GM12801 (cell line): Measurements from ENCODE around the gene ZSWIM9.

ENCODE experiments used
- CTCF ChIP-seq: IDR thresholded peaks from one replicate; pipeline ENCODE4 v1.5.1; 2011; ENCODE audit warnings: control low read depth; ENCODE audit not compliant: insufficient read length; ENCODE audit errors: extremely low read depth

ZSWIM9 gene

GRCh38 chr19:48169939-48170803 is at the start of gene ZSWIM9, which contains the start of gene LIG1:
Gene ZSWIM9, plus strand, starts transcription at chr19:48170680. Its CDS starts 1,123 bp downstream, at chr19:48171803.
Gene LIG1, minus strand, starts transcription at chr19:48170344. Its CDS starts 4,778 bp downstream, at chr19:48165566.
- no peak for TF ChIP-seq CTCF

- TF ChIP-seq CTCF, result no peak
These were observed 49.4 kb upstream of the ZSWIM9 start for GRCh38 chr19:48121066-48121465.

GRCh38 chr19:48121909-48122371 is 48.5 kb upstream of the ZSWIM9 start:
- no peak for TF ChIP-seq CTCF

- no peak for TF ChIP-seq CTCF
These were observed 48.1 kb upstream of the ZSWIM9 start for GRCh38 chr19:48122421-48122820.

- no peak for TF ChIP-seq CTCF
These were observed 46.4 kb upstream of the ZSWIM9 start for GRCh38 chr19:48123907-48124651.

GRCh38 chr19:48127561-48127960 is 42.9 kb upstream of the ZSWIM9 start:
- TF ChIP-seq CTCF, result no peak

- TF ChIP-seq CTCF, result no peak
These were observed 37.4 kb upstream of the ZSWIM9 start for GRCh38 chr19:48133094-48133493.
